Fibroblast of lung (primary cell): ENCODE results near the gene ALG3.

Source experiments
- CTCF ChIP-seq, 2 donors: IDR thresholded peaks in 1 of 2; conservative IDR thresholded peaks in 1 of 2; 1 replicate in 1 of 2; 2 replicates in 1 of 2; pipeline ENCODE4 v1.5.1; 2011 to 2012; ENCODE audit warnings: low read length in 2 of 2, control low read depth in 1 of 2, inconsistent platforms in 1 of 2, low read depth in 1 of 2, mild to moderate bottlenecking in 1 of 2
- EZH2 ChIP-seq: IDR thresholded peaks from 2 replicates; pipeline ENCODE4 v1.5.1; 2012; ENCODE audit warnings: low read length, control low read depth, mild to moderate bottlenecking; ENCODE audit errors: missing control alignments

- no peak for TF ChIP-seq CTCF (conservative IDR thresholded peaks at IDR 0.05 in 1 of 2, IDR thresholded peaks at IDR 0.05 in 1 of 2; ENCODE audit: low read depth in 1 of 2, low read length in 2 of 2)
- no peak for TF ChIP-seq EZH2
These were observed 24.8 kb downstream of the ALG3 start for GRCh38 chr3:184223946-184224345.
